HepG2 (cell line): Measurements from ENCODE around the gene DCAF4L1. TPM values are rescaled to one million over a fixed set of nuclear protein-coding genes. Genes with fewer than 3 reads are reported as not detected.

ENCODE experiments used
- ATAC-seq: fragments of 200-7000 bp; cut with Tn5 transposase; 3 replicates; pipeline ENCODE4 v1.9.1; 2020; ENCODE audit warnings: mild to moderate bottlenecking, moderate library complexity
- BruUV-seq: library from RNA; stranded (reverse); fragments of 400-500 nt; replicated peaks from 2 replicates; lab custom pipeline; 2021; lab: Mats Ljungman, UMichigan
- CTCF ChIA-PET: fragments of 300-600 bp; formaldehyde crosslinking; extraction: SDS; loops from one replicate; lab custom pipeline; 2021; ENCODE audit warnings: low total read pairs, inconsistent platforms, low intra/inter-chr PET ratio; lab: Yijun Ruan, JAX
- POLR2A ChIA-PET: fragments of 350-600 bp; sonication (Branson Sonifier 250); formaldehyde crosslinking; loops from one replicate; lab custom pipeline; 2020; ENCODE audit warnings: antibody characterized with exemption, inconsistent platforms; lab: Yijun Ruan, JAX
- DNase-seq: peaks from one replicate; pipeline ENCODE4 v3.0.0-alpha.2; 2015; ENCODE audit warnings: low spot score
- FAIRE-seq: peaks from 3 replicates; lab custom pipeline; 2011; peaks lifted over from hg19 to GRCh38; lab: Jason Lieb, UNC
- H2AFZ ChIP-seq: one replicate; pipeline ENCODE4 v1.6.1; 2011; ENCODE audit warnings: low read length, inconsistent platforms
- H3K27ac ChIP-seq: fragments of 300-600 bp; 3 replicates; pipeline ENCODE4 v1.8.0; 2011; ENCODE audit warnings: mixed run types, mild to moderate bottlenecking, mixed read lengths, low read length, inconsistent platforms; ENCODE audit not compliant: insufficient read depth; ENCODE audit errors: extremely low read length
- H3K27me3 ChIP-seq, 2 experiments: fragments of 200-600 bp in 1 of 2; 2 replicates in 1 of 2; 3 replicates in 1 of 2; pipeline versions ENCODE4 v1.6.0 to v1.8.0; 2011; ENCODE audit warnings: low read length in 2 of 2, mild to moderate bottlenecking in 2 of 2, moderate library complexity in 2 of 2, inconsistent platforms in 1 of 2; ENCODE audit not compliant: insufficient read depth in 2 of 2, control insufficient read depth in 1 of 2
- H3K36me3 ChIP-seq, 2 experiments: fragments of 200-600 bp in 1 of 2; replicated peaks in 1 of 2; 2 replicates in 1 of 2; 3 replicates in 1 of 2; pipeline versions ENCODE4 v1.5.1 to v1.8.0; 2011; ENCODE audit warnings: low read length in 2 of 2, inconsistent platforms in 1 of 2; ENCODE audit not compliant: insufficient read depth in 2 of 2, control insufficient read depth in 1 of 2
- H3K4me1 ChIP-seq: 2 replicates; pipeline ENCODE4 v1.5.1; 2012; ENCODE audit warnings: low read length, inconsistent platforms; ENCODE audit not compliant: insufficient read depth
- H3K4me2 ChIP-seq: 2 replicates; pipeline ENCODE4 v1.6.0; 2011; ENCODE audit warnings: low read depth, low read length, inconsistent platforms
- H3K4me3 ChIP-seq, 3 experiments: fragments of 200-600 bp in 1 of 3; sonication (generic), shearing (Covaris generic) in 1 of 3; replicated peaks in 1 of 3; 2 replicates each; pipeline ENCODE4 v1.5.1; 2011 to 2016; ENCODE audit warnings: low read length in 3 of 3, inconsistent platforms in 2 of 3, low read depth in 2 of 3, mild to moderate bottlenecking in 2 of 3, control low read depth in 1 of 3, mixed read lengths in 1 of 3; ENCODE audit not compliant: insufficient read depth in 1 of 3
- H3K79me2 ChIP-seq: one replicate; pipeline ENCODE4 v1.6.1; 2011; ENCODE audit warnings: low read length, inconsistent platforms; ENCODE audit not compliant: insufficient read depth
- H3K9ac ChIP-seq: 2 replicates; pipeline ENCODE4 v1.6.0; 2011; ENCODE audit warnings: mild to moderate bottlenecking, low read depth, low read length, inconsistent platforms; ENCODE audit not compliant: insufficient read depth
- H3K9me3 ChIP-seq: 2 replicates; pipeline ENCODE4 v1.5.1; 2012; ENCODE audit warnings: mild to moderate bottlenecking, low read length
- H4K20me1 ChIP-seq: 2 replicates; pipeline ENCODE4 v1.6.0; 2011; ENCODE audit warnings: inconsistent platforms, mild to moderate bottlenecking, low read length, moderate library complexity; ENCODE audit not compliant: insufficient read depth
- BCLAF1 ChIP-seq: fragments of 450-650 bp; IDR thresholded peaks from 2 replicates; pipeline ENCODE4 v1.6.1; 2017; ENCODE audit warnings: mild to moderate bottlenecking
- SETDB1 ChIP-seq: sonication (generic); formaldehyde crosslinking; IDR thresholded peaks from 2 replicates; pipeline ENCODE4 v1.5.1; 2020; ENCODE audit warnings: missing genetic modification reagents, mild to moderate bottlenecking, borderline replicate concordance
- TBX2 ChIP-seq: sonication (generic); formaldehyde crosslinking; IDR thresholded peaks from 2 replicates; pipeline ENCODE4 v1.5.0; 2020; ENCODE audit warnings: missing genetic modification reagents, mild to moderate bottlenecking, borderline replicate concordance
- ZEB1 ChIP-seq: IDR thresholded peaks from 2 replicates; pipeline ENCODE4 v1.6.1; 2012; ENCODE audit warnings: mild to moderate bottlenecking, low read depth, inconsistent platforms; ENCODE audit not compliant: insufficient replicate concordance
- in situ Hi-C: cut with HindIII; loops from 2 replicates; pipeline ENCODE4 v1.10.0; 2017; ENCODE audit warnings: low pct_unique_long_range_greater_than_20kb; ENCODE audit not compliant: extremely low pct_ligation_motif_present
- intact Hi-C: fragments of 100-400 bp; cut with micrococcal nuclease; formaldehyde crosslinking; loops from one replicate; pipeline ENCODE4 v1.10.0; 2022; ENCODE audit not compliant: unreplicated experiment
- polyA plus RNA-seq, 8 experiments: library from polyadenylated mRNA; depleted of rRNA in 3 of 8; stranded (reverse) in 7 of 8; unstranded in 1 of 8; fragments of >200 nt; fragmentation: Illumina TruSeq in 4 of 8; extraction: Trizol in 4 of 8; gene quantifications; 2 replicates each; pipeline versions ENCODE4 v1.2.1 to v1.2.3, GENCODE V29; 2011 to 2016; ENCODE audit warnings: low read depth in 4 of 8, missing spikeins in 1 of 8, mixed read lengths in 1 of 8; ENCODE audit not compliant: insufficient read depth in 1 of 8
- total RNA-seq, 5 experiments: library from RNA; depleted of rRNA; stranded (reverse); fragments of >200 nt; fragmentation: Illumina TruSeq; extraction: Trizol; gene quantifications; 2 replicates each; pipeline ENCODE4 v1.2.3, GENCODE V29; 2016; ENCODE audit warnings: low read depth in 1 of 5
- TF ChIP-seq, protein P1 (sequence below): sonication (generic); formaldehyde crosslinking; IDR thresholded peaks from 2 replicates; pipeline ENCODE4 v1.4.0; 2020; ENCODE audit warnings: missing genetic modification reagents

The DCAF4L1 gene
- total and polyA plus RNA-seq, 2 of the 13 experiments (the other 11 are each of a cell fraction or from before 2014, with no cell fraction given), result 0.05 to 0.09 TPM

DNA sequence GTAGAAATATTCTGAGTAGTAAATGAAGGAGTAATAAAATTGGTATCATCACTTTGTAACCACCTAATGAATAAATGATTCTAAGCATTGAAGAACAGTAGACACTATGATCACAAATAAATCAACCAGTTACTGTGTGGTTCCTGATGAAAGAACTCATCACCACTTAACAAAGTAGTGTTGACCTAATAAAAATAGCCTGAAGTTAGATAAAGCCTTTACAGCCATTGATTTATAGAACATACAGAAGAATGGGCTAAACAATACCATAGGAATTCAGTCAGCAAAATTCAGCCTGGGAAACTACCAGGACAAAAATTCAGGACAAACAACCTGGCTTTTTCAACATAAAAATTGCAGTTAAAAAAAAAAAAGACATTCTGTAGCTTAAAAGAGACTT lies 17.8 kb downstream of the DCAF4L1 start:
- intact Hi-C loops, result no loop called here

More for the DNA sequence above, 17.8 kb downstream of the DCAF4L1 start:
- Histone ChIP-seq H3K79me2 (no peaks in the 10 kb centered on the region), H4K20me1 (no peaks in the 10 kb centered on the region), H3K27ac (no peak overlapping the region), H3K4me2 (no peak overlapping the region), H3K9ac (no peak overlapping the region), H3K9me3 (no peaks in the 10 kb centered on the region), H3K36me3 (peaks cover 0 to 1% of the 10 kb centered on the region in 2 experiments; a peak in 1 of 5 replicates), H3K27me3 (no peaks in the 10 kb centered on the region), H3K4me3 (no peak overlapping the region), H3K4me1 (no peaks in the 10 kb centered on the region), H2AFZ (no peak overlapping the region)
- no peak for DNase-seq
- TF ChIP-seq SETDB1 (CRISPR knock-in tag) (no peak), TBX2 (no peak), ZEB1 (no peak), BCLAF1 (no peak)
- TF ChIP-seq, protein P1, sequence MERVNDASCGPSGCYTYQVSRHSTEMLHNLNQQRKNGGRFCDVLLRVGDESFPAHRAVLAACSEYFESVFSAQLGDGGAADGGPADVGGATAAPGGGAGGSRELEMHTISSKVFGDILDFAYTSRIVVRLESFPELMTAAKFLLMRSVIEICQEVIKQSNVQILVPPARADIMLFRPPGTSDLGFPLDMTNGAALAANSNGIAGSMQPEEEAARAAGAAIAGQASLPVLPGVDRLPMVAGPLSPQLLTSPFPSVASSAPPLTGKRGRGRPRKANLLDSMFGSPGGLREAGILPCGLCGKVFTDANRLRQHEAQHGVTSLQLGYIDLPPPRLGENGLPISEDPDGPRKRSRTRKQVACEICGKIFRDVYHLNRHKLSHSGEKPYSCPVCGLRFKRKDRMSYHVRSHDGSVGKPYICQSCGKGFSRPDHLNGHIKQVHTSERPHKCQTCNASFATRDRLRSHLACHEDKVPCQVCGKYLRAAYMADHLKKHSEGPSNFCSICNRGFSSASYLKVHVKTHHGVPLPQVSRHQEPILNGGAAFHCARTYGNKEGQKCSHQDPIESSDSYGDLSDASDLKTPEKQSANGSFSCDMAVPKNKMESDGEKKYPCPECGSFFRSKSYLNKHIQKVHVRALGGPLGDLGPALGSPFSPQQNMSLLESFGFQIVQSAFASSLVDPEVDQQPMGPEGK (CRISPR knock-in tag), result no peak
- ChIA-PET POLR2A (no interaction called here), CTCF (no interaction called here)
- in situ Hi-C loops, result no loop called here
- no TSS peak for BruUV-seq
- ATAC-seq, result no peak
- FAIRE-seq, result no peak
